ENCODE results near the gene LTF.
A peak's percentile ranks its signal among the peaks of the same experiment; 100 is the strongest.

The LTF gene

GRCh38 chr3:46463120-46463867 lies 1.4 kb downstream of the LTF start:
- no peak for DNase-seq (ENCODE audit: low read depth in 1 of 2, low spot score in 1 of 2)
- TF ChIP-seq POLR2AphosphoS5 (IDR thresholded peaks at IDR 0.05; ENCODE audit: low read depth) (no peak), GABPA (IDR thresholded peaks at IDR 0.05; ENCODE audit: low read depth) (no peak), SPI1 (IDR thresholded peaks at IDR 0.05; ENCODE audit: borderline replicate concordance, low read depth) (no peak), REST (IDR thresholded peaks at IDR 0.05; ENCODE audit: insufficient replicate concordance, low read depth) (no peak)
- TF ChIP-seq, protein P1, sequence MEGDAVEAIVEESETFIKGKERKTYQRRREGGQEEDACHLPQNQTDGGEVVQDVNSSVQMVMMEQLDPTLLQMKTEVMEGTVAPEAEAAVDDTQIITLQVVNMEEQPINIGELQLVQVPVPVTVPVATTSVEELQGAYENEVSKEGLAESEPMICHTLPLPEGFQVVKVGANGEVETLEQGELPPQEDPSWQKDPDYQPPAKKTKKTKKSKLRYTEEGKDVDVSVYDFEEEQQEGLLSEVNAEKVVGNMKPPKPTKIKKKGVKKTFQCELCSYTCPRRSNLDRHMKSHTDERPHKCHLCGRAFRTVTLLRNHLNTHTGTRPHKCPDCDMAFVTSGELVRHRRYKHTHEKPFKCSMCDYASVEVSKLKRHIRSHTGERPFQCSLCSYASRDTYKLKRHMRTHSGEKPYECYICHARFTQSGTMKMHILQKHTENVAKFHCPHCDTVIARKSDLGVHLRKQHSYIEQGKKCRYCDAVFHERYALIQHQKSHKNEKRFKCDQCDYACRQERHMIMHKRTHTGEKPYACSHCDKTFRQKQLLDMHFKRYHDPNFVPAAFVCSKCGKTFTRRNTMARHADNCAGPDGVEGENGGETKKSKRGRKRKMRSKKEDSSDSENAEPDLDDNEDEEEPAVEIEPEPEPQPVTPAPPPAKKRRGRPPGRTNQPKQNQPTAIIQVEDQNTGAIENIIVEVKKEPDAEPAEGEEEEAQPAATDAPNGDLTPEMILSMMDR (IDR thresholded peaks at IDR 0.05; ENCODE audit: insufficient read depth, low read length) = no peak

GRCh38 chr3:46462511-46462910 lies 2.2 kb downstream of the LTF start:
- TF ChIP-seq GABPA (IDR thresholded peaks at IDR 0.05; ENCODE audit: low read depth) (no peak), REST (IDR thresholded peaks at IDR 0.05; ENCODE audit: insufficient replicate concordance, low read depth) (no peak), SPI1 (IDR thresholded peaks at IDR 0.05; ENCODE audit: borderline replicate concordance, low read depth) (no peak), POLR2AphosphoS5 (IDR thresholded peaks at IDR 0.05; ENCODE audit: low read depth) (no peak)
- TF ChIP-seq, protein P1 (IDR thresholded peaks at IDR 0.05; ENCODE audit: insufficient read depth, low read length) = no peak
- no peak for DNase-seq (ENCODE audit: low read depth in 1 of 2, low spot score in 1 of 2)
- no peak overlapping the region for H3K4me3 ChIP-seq (replicated peaks; ENCODE audit: insufficient read depth, low read length)
- H3K27ac ChIP-seq (replicated peaks) = no peak overlapping the region
- peaks cover 2% of the 10 kb centered on the region for H3K27me3 ChIP-seq (ENCODE audit: insufficient read depth, poor library complexity, severe bottlenecking)

More at GRCh38 chr3:46463120-46463867, 1.4 kb downstream of the LTF start:
- Histone ChIP-seq H3K27me3 (ENCODE audit: insufficient read depth, poor library complexity, severe bottlenecking) (peaks cover 2% of the 10 kb centered on the region), H3K27ac (replicated peaks) (no peak overlapping the region), H3K4me3 (replicated peaks; ENCODE audit: insufficient read depth, low read length) (no peak overlapping the region)

DNA sequence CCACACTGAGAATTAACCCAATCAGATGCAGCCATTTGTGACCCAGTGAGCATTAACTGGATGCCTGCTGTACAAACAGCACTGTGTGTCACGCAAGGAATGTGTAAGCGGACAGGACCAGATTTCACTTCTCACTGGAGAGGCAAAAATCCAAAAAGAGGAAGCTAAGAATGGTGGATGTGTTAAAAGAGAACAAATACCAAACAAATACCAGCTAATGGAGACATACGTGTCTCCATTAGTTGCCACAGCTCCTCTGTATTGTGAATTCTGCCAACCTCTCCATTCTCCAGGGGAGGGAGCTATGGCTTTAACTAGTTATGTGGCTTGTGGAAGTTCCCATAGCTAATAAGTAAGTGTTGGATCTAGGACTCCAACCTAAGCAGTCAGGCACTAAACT lies 2.6 kb downstream of the LTF start:
- TF ChIP-seq SPI1 (IDR thresholded peaks at IDR 0.05; ENCODE audit: borderline replicate concordance, low read depth) = no peak
- TF ChIP-seq, protein P1 (IDR thresholded peaks at IDR 0.05; ENCODE audit: insufficient read depth, low read length) = no peak
- no peak for TF ChIP-seq GABPA (IDR thresholded peaks at IDR 0.05; ENCODE audit: low read depth)
- TF ChIP-seq REST (IDR thresholded peaks at IDR 0.05; ENCODE audit: insufficient replicate concordance, low read depth) = no peak
- no peak for TF ChIP-seq POLR2AphosphoS5 (IDR thresholded peaks at IDR 0.05; ENCODE audit: low read depth)
- DNase-seq (ENCODE audit: low read depth in 1 of 2, low spot score in 1 of 2) = peak in 1 of 2 experiments; percentile 21
- no peak overlapping the region for H3K27ac ChIP-seq (replicated peaks)
- H3K27me3 ChIP-seq (ENCODE audit: insufficient read depth, poor library complexity, severe bottlenecking) = peaks cover 2% of the 10 kb centered on the region
- H3K4me3 ChIP-seq (replicated peaks; ENCODE audit: insufficient read depth, low read length) = no peak overlapping the region

Data from HL-60 (cell line).